Trophoblast cell (in vitro differentiated cells and primary cell): ENCODE results near the gene CCDC80.
A peak's percentile ranks its signal among the peaks of the same experiment; 100 is the strongest.

Experiments used
- DNase-seq, 2 donors: peaks; one replicate each; pipeline ENCODE4 v3.0.0-alpha.2; 2016
- H2AFZ ChIP-seq: 2 replicates; pipeline ENCODE4 v1.6.1; 2013; ENCODE audit warnings: low read length, moderate library complexity, mild to moderate bottlenecking; ENCODE audit not compliant: insufficient read depth, poor library complexity
- H2AK5ac ChIP-seq: 2 replicates; pipeline ENCODE4 v1.6.1; 2013; ENCODE audit warnings: mild to moderate bottlenecking, low read length
- H2BK120ac ChIP-seq: 2 replicates; pipeline ENCODE4 v1.6.1; 2013; ENCODE audit warnings: low read length, mild to moderate bottlenecking, moderate library complexity; ENCODE audit not compliant: insufficient read depth, poor library complexity
- H2BK12ac ChIP-seq: 2 replicates; pipeline ENCODE4 v1.6.1; 2013; ENCODE audit warnings: mild to moderate bottlenecking, low read length, moderate library complexity
- H2BK5ac ChIP-seq: 2 replicates; pipeline ENCODE4 v1.6.1; 2013; ENCODE audit warnings: low read length, low read depth, moderate library complexity, mild to moderate bottlenecking; ENCODE audit not compliant: poor library complexity
- H3K14ac ChIP-seq: 2 replicates; pipeline ENCODE4 v1.6.1; 2013; ENCODE audit warnings: mild to moderate bottlenecking, low read length
- H3K18ac ChIP-seq: 2 replicates; pipeline ENCODE4 v1.6.1; 2013; ENCODE audit warnings: mild to moderate bottlenecking, low read length
- H3K23ac ChIP-seq: 2 replicates; pipeline ENCODE4 v1.6.1; 2013; ENCODE audit warnings: low read length
- H3K27ac ChIP-seq: 2 replicates; pipeline ENCODE4 v1.5.1; 2013; ENCODE audit warnings: low read depth, mild to moderate bottlenecking, inconsistent platforms, low read length, moderate library complexity
- H3K27me3 ChIP-seq: 2 replicates; pipeline ENCODE4 v1.6.1; 2013; ENCODE audit warnings: inconsistent platforms, mild to moderate bottlenecking, low read length, moderate library complexity; ENCODE audit not compliant: insufficient read depth
- H3K36me3 ChIP-seq, 2 experiments: 1 replicate in 1 of 2; 2 replicates in 1 of 2; pipeline ENCODE4 v1.6.1; 2013; ENCODE audit warnings: low read length in 2 of 2, mild to moderate bottlenecking in 2 of 2, moderate library complexity in 1 of 2; ENCODE audit not compliant: insufficient read depth in 2 of 2, control insufficient read depth in 1 of 2
- H3K4ac ChIP-seq: 2 replicates; pipeline ENCODE4 v1.6.1; 2013; ENCODE audit warnings: low read depth, mild to moderate bottlenecking, low read length, moderate library complexity
- H3K4me1 ChIP-seq, 2 experiments: 1 replicate in 1 of 2; 2 replicates in 1 of 2; pipeline ENCODE4 v1.6.1; 2013; ENCODE audit warnings: low read length in 2 of 2, mild to moderate bottlenecking in 2 of 2, moderate library complexity in 1 of 2; ENCODE audit not compliant: insufficient read depth in 2 of 2, control insufficient read depth in 1 of 2
- H3K4me2 ChIP-seq: 2 replicates; pipeline ENCODE4 v1.6.1; 2013; ENCODE audit warnings: inconsistent platforms, mild to moderate bottlenecking, low read length, moderate library complexity
- H3K4me3 ChIP-seq: 2 replicates; pipeline ENCODE4 v1.5.1; 2013; ENCODE audit warnings: mild to moderate bottlenecking, low read depth, low read length, inconsistent platforms
- H3K79me1 ChIP-seq: one replicate; pipeline ENCODE4 v1.6.1; 2013; ENCODE audit warnings: low read length
- H3K79me2 ChIP-seq: 2 replicates; pipeline ENCODE4 v1.6.1; 2013; ENCODE audit warnings: low read length, mild to moderate bottlenecking; ENCODE audit not compliant: control insufficient read depth, insufficient read depth, poor library complexity
- H3K9ac ChIP-seq: 2 replicates; pipeline ENCODE4 v1.6.1; 2013; ENCODE audit warnings: mild to moderate bottlenecking, low read length
- H3K9me3 ChIP-seq: 2 replicates; pipeline ENCODE4 v1.6.1; 2013; ENCODE audit warnings: low read depth, mild to moderate bottlenecking, control low read depth, inconsistent platforms, low read length; ENCODE audit not compliant: insufficient read depth
- H4K12ac ChIP-seq: 2 replicates; pipeline ENCODE4 v1.6.1; 2013; ENCODE audit warnings: low read depth, mild to moderate bottlenecking, low read length, moderate library complexity
- H4K8ac ChIP-seq: 2 replicates; pipeline ENCODE4 v1.6.1; 2013; ENCODE audit warnings: low read depth, mild to moderate bottlenecking, low read length, moderate library complexity
- H4K91ac ChIP-seq: one replicate; pipeline ENCODE4 v1.6.1; 2013; ENCODE audit warnings: low read depth, mild to moderate bottlenecking, low read length, moderate library complexity
- WGBS: extraction: QIAGEN DNeasy Blood & Tissue Kit; methylation state at CpG from one replicate; pipeline ENCODE4 v1.1.7; 2013; ENCODE audit warnings: missing lambda C conversion rate; ENCODE audit not compliant: insufficient read length, insufficient coverage; ENCODE audit errors: extremely low coverage; 5-methylcytosine and 5-hydroxymethylcytosine counted together

Gene CCDC80

GRCh38 chr3:112651516-112651915, 10.6 kb upstream of the CCDC80 start:
- Histone ChIP-seq H3K27ac (peak overlapping the region; percentile 54), H2AFZ (no peak overlapping the region), H3K14ac (peak overlapping the region; percentile 81), H2AK5ac (peak overlapping the region; percentile 93), H3K4me2 (no peak overlapping the region), H3K79me1 (peaks cover 39% of the 10 kb centered on the region), H3K36me3 (no peaks in the 10 kb centered on the region), H3K4me3 (no peak overlapping the region), H3K4me1 (peaks cover 14 to 24% of the 10 kb centered on the region in 2 experiments), H3K23ac (no peak overlapping the region), H4K91ac (peak overlapping the region; percentile 74), H4K8ac (peak overlapping the region; percentile 51), H2BK12ac (peak overlapping the region; percentile 11), H3K4ac (peak overlapping the region; percentile 40), H2BK120ac (peak overlapping the region; percentile 94), H3K79me2 (peaks cover 10% of the 10 kb centered on the region), H3K9ac (no peak overlapping the region), H4K12ac (no peak overlapping the region), H3K18ac (no peak overlapping the region), H2BK5ac (peak overlapping the region; percentile 15), H3K27me3 (no peaks in the 10 kb centered on the region), H3K9me3 (no peaks in the 10 kb centered on the region)
- DNase-seq = peak; percentile 92 to 93
- no CpG with 5 or more reads among the region's 2 CpGs for WGBS

DNA sequence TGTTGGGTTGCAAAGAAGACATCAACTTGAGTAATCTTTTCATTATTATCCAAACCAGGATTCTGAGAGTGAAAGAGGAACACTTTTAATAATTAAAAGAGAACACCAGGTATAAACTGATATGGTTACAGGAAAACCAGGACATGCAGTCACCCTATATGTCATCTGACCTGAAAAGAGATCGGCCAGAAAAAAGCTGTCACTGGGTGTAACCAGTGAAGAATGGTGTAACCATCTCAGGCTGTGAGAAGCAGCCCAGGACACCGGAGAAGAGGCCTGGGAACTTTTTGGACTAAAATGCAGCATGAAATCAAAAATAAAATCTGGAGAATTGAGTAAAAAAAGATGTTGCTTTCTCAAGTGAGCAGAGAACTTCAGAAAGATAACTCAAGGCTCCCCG, 10.1 kb upstream of the CCDC80 start:
- no peak for DNase-seq
- H2BK120ac ChIP-seq = peak overlapping the region; percentile 94
- peak overlapping the region; percentile 93 for H2AK5ac ChIP-seq
- H4K8ac ChIP-seq = peak overlapping the region; percentile 51
- H3K9ac ChIP-seq = no peak overlapping the region
- H3K79me2 ChIP-seq = peaks cover 11% of the 10 kb centered on the region
- H4K91ac ChIP-seq = peak overlapping the region; percentile 74
- peak overlapping the region; percentile 40 for H3K4ac ChIP-seq
- H3K23ac ChIP-seq = no peak overlapping the region
- H3K36me3 ChIP-seq = no peaks in the 10 kb centered on the region
- H3K18ac ChIP-seq = no peak overlapping the region
- peak overlapping the region; percentile 81 for H3K14ac ChIP-seq
- H3K27ac ChIP-seq = peak overlapping the region; percentile 54
- no peak overlapping the region for H3K4me2 ChIP-seq
- H2BK12ac ChIP-seq = peak overlapping the region; percentile 11
- H3K4me1 ChIP-seq = peaks cover 17 to 28% of the 10 kb centered on the region in 2 experiments
- H4K12ac ChIP-seq = no peak overlapping the region
- H2AFZ ChIP-seq = no peak overlapping the region
- H3K4me3 ChIP-seq = no peak overlapping the region
- H3K79me1 ChIP-seq = peaks cover 43% of the 10 kb centered on the region
- H2BK5ac ChIP-seq = peak overlapping the region; percentile 15
- H3K9me3 ChIP-seq = no peaks in the 10 kb centered on the region
- H3K27me3 ChIP-seq = no peaks in the 10 kb centered on the region
- WGBS = no CpG with 5 or more reads among the region's 3 CpGs

- Histone ChIP-seq H4K12ac (no peak overlapping the region), H2AFZ (no peak overlapping the region), H3K4me1 (peaks cover 17 to 28% of the 10 kb centered on the region in 2 experiments), H3K9me3 (no peaks in the 10 kb centered on the region), H3K79me1 (peaks cover 44% of the 10 kb centered on the region), H3K27ac (no peak overlapping the region), H3K4ac (peak overlapping the region; percentile 84), H3K4me2 (no peak overlapping the region), H2BK5ac (peak overlapping the region; percentile 86), H4K8ac (peak overlapping the region; percentile 68), H3K9ac (no peak overlapping the region), H3K23ac (no peak overlapping the region), H3K14ac (peak overlapping the region; percentile 67), H2BK120ac (peak overlapping the region; percentile 96), H3K27me3 (no peaks in the 10 kb centered on the region), H4K91ac (peak overlapping the region; percentile 81), H2BK12ac (peak overlapping the region; percentile 96), H3K18ac (peak overlapping the region; percentile 61), H3K79me2 (peaks cover 11% of the 10 kb centered on the region), H2AK5ac (peak overlapping the region; percentile 30), H3K36me3 (no peaks in the 10 kb centered on the region), H3K4me3 (no peak overlapping the region)
- no peak for DNase-seq
- WGBS = no CpG with 5 or more reads among the region's 3 CpGs
These were observed 9.5 kb upstream of the CCDC80 start for GRCh38 chr3:112650482-112650881.

- H2BK5ac ChIP-seq = no peak overlapping the region
- WGBS = no CpG with 5 or more reads among the region's 1 CpG
- DNase-seq = peak; percentile 23 to 52
- no peaks in the 10 kb centered on the region for H3K27me3 ChIP-seq
- H4K8ac ChIP-seq = no peak overlapping the region
- H3K9me3 ChIP-seq = no peaks in the 10 kb centered on the region
- no peak overlapping the region for H2AFZ ChIP-seq
- no peak overlapping the region for H3K23ac ChIP-seq
- H4K12ac ChIP-seq = no peak overlapping the region
- H4K91ac ChIP-seq = no peak overlapping the region
- no peak overlapping the region for H2BK12ac ChIP-seq
- no peak overlapping the region for H3K27ac ChIP-seq
- no peak overlapping the region for H3K18ac ChIP-seq
- H3K36me3 ChIP-seq = no peaks in the 10 kb centered on the region
- H3K9ac ChIP-seq = no peak overlapping the region
- no peak overlapping the region for H3K4me3 ChIP-seq
- no peak overlapping the region for H3K4me2 ChIP-seq
- H2BK120ac ChIP-seq = peak overlapping the region; percentile 75
- peaks cover 46% of the 10 kb centered on the region for H3K79me1 ChIP-seq
- H3K79me2 ChIP-seq = peaks cover 11% of the 10 kb centered on the region
- peaks cover 19 to 26% of the 10 kb centered on the region in 2 experiments for H3K4me1 ChIP-seq
- no peak overlapping the region for H2AK5ac ChIP-seq
- no peak overlapping the region for H3K14ac ChIP-seq
- H3K4ac ChIP-seq = no peak overlapping the region
These were observed 8.5 kb upstream of the CCDC80 start for GRCh38 chr3:112649478-112649735.
